COR-L47 (cell line): ENCODE measurements around the gene NSD2.

Experiments
- DNase-seq: peaks from one replicate; lab custom pipeline; 2025; lab: John Stamatoyannopoulos, UW

The NSD2 gene

DNA sequence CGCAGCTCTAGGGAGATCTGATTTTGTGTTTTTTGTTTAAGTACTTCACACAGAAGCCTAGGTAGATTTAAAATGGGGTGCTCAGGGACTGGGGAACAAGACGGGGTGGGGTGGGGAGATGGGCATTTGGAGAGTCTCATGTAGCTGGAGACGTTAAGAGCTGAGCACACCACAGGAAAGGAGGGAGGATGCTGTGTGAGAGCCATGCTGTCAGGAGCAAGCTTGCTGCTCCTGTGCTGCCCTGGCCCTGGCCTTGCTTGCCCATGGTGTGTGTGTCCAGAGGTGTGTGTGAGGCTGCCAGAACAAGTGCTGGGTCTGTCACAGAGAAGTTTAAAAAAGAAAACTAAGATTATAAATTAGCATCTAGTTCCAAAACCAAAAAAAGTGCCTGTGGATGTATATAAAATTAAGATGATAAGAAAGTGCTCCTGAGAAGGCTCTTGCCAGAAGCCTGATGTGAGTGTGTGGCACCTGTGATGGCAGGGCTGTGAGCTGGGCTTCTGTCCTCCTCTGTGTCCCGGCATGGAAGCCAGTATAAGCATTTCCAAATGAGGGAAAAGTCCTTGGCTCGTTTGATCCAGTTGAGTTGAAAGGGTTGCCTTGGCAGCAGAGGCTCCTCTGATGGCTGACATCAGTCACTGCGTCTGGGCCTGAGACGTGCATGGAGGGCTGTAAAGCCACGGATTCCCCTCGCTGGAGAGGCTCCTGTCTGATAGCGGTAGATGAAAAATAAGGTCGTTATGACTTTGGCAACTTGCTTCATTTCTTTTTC, 74.1 kb downstream of the NSD2 start:
- DNase-seq = no peak

DNA sequence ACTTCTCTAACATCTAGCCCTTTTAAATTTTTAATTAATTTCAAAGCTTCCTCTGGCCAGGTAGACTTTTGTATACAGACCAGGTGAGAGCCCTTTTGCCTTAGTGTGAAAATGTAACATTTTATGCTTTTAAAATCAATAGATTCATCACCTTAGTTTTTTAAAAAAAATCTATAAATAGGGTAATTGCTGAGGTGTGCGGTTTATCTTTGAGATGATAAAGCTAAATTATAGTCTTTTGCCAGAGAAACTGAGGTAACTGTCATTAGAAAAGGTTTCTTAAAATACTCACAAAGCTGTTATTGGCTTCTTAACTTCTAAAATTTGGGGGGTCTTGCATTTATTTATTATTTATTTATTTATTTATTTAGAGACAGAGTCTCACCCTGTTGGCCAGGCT, 74.7 kb downstream of the NSD2 start:
- no peak for DNase-seq

DNA sequence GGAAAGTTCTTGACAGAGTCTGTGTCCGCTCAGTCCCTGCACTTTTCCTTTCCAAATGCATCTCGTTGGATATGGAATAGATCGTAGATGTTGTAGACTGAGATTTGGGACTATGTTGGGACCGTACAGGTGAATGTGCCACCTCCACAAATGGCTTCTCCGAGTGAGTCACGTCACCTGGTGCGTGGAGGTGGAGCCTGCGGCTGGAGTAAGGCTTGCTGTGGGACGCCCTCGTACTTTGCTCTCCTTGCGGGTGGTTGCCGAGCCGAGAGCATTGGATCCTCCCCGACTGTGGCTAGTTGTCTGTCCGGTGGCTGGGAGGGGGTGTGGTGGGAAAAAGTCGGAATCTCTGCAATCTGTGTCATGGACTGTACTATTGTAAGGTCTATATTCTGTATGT, 77.0 kb downstream of the NSD2 start:
- DNase-seq = no peak

DNA sequence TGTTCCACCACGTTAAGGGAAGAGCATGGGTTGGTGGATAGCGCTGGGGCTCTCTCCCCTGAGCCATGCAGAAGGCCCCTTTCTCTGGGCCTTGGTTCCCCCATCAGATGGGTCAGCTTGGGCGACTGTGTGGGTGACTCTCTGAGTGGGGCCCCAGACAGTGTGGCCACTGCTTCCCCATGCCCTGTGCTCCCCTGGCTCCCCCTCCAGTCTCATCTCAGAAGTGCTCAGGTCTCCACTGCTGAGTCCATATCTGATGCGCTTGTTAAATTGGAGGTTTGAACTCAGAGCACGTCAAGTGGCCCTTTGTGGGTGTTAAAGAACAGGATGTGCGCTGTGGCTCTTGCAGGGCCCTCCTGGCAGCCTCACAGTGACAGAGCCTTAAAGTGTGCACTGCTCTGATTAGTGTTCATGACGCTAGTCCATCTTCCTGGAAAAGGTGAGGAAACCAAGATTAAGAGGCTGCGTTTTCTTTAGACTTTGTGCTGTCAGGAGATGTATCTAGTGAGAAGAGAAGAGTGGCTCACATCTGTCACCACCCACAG, 77.8 kb downstream of the NSD2 start:
- no peak for DNase-seq

DNA sequence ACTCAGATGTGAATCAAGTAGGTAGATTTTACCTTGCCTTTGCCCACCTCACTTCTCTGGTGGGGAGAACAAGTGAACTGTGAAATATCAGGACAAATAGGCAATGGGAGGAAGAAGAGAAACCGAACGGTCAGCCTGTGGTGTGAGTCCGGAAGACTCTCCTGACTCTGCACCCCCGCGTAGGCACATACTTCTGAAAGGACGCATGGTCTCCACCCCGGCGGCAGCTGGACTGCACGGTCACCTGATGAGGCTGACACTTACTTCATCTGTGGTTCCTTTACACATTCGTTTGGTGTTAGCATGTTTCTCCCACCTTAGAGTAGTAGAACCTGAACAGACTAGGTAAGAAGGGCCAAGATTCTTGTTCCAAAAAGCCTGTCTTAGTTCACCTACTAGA, 79.2 kb downstream of the NSD2 start:
- no peak for DNase-seq

DNA sequence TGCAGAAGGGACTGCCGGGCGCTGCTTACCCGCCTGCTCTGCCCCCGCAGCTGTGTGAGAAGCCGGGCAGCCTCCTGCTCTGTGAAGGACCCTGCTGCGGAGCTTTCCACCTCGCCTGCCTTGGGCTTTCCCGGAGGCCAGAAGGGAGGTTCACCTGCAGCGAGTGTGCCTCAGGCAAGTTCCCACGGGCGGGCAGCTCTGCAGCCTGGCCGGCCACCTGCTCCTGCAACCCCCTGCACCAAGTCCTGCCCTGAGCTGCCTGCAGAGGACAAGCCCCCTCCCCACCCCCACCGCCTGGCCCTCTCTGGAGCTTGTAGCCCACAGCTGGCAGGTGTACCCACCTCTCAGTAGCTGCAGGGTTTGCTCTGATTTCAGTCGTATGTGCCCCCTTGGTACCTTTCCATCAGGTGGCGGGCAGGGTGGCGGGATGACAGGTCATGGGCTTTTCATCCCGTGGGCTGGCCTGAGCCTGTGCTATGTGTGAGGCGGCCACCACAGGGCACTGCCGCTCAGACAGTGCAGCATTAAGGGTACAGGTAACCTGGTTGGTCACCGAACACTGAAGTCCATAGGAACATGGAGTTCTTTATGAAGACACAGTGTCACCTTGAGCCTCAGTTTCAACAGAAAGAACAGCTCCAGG, 81.0 kb downstream of the NSD2 start:
- DNase-seq = no peak

DNA sequence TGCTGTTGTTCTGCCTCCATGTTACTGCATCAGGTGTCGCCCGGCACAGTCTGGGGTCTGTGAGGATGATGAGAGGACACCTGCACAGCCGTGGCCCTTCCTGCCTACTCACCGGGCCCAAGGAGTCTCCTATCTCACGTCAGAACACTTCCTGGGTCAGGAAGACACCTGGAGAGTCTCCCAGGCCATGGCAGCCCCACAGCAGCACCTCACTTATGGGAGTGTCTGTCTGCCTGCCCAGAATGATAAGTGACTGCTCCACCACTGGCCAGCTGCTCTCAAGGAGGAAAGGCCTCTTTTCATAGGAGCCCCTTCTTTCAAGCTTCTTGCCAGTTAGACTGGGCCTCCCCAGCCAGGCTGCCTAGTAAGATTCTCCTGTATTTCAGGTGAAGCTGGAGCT, 81.5 kb downstream of the NSD2 start:
- DNase-seq = no peak

DNA sequence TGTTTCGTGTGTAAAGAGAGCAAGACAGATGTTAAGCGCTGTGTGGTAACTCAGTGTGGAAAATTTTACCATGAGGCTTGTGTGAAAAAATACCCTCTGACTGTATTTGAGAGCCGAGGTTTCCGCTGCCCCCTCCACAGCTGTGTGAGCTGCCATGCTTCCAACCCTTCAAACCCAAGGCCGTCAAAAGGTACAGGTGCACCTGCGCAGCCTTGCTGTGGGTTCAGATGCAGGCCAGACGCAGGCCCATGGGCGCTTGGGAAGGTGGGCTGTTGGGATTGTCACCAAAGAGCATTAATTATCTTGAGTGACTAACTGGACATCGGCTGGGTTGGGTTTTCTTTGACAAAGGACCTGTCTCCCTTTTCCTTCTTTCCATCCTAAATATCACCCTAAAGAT, 82.1 kb downstream of the NSD2 start:
- DNase-seq = no peak

DNA sequence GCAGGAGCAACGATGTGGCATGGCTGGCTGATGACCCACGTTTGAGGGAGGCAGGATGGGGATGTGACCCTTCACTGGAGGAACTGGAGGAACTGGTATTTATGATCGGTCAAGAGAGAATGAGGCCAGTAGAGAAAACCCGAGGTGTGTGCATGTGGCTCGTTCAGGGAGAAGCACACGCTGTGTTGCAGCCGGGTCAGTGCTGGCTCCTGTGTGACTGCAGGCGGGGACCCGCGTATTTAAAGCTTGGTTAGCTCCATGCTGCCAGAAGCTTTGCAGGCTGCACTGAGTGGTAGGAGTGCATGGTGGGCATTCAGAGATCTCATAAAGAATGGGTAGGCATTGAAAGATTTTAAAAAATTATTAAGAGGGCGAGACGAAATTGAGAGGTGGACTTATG, 85.4 kb downstream of the NSD2 start:
- DNase-seq = no peak

DNA sequence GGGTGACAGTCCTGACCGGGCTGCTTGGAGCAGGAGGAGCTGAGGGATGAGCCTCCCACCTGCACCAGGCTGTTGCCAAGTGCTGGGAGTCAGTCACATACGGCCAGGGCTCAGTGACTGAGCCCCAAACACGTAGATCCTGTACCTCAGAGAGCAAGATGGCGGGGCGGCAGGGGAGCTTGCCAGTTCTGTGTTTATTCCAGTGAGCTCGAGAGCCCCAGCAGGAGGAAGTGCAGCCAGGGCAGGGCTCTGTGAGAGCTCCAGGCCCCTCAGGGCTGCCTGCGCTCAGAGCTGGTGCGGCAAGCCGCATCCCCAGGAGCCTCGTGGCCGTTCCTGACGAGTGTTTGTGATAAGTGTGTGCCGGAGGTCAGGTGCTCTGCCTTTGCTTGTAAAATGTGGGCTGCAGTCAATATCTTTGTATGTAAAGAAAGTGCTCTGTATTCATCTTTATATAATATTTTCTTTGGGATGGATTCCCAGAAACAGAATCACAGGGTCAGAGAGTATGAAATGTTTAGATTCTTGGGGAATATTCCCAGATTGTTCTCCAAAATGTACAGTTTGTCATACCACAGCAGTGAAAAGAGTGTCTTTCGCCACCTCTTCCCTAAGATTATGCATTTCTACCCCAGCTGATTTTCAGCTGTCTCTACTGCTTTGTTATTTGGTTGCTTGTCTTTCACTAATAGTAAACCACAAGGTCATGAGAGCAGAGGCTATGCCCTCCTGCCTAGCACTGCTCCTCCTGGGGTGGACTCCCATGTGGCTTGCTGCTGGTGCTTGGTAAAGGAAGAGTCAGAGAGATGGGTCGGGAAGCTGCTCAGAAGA, 87.3 kb downstream of the NSD2 start:
- no peak for DNase-seq

DNA sequence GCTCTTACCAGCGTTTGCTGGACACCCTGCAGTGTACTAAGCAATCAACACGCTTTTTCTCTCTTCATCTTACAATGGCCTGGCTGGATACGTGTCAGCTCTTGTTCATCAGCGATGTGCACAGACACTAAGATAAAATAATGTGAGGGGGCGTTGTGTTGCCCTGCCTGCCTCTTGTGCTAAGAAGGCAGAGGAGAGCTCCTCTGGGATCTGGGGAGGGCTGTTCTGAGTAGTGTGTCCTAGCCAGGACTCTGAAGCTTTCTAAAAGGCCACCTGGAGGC, 87.9 kb downstream of the NSD2 start:
- no peak for DNase-seq

DNA sequence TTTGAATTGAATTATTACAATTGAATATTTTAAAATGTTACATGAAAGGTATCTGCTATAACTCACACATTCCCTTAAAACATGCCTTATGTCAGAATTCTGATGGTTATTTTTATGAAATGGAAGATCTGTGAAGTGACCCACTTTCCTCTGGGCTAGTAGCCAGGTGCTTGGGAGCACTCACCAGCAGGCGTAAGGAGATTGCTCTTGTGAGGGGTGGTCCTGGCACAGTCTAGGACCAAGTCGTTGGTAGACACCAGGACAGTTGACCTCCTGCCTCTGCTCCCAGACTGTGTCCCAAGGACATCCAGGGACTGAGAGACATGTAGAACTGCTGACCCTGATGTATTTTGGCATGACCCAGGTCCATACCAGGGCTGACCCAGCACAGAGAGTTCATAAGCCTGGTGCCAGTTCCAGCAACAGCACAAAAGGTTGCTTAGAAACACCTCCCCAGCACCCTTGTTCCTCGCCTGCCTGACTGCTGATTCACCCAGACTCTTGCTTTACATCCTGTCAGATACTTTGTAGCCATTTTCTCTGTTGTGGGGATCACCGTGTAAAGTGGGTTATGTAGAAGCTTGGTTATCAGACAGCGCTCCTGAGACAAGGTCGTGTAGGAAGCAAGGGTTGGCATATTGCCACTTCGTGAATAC, 89.1 kb downstream of the NSD2 start:
- no peak for DNase-seq

DNA sequence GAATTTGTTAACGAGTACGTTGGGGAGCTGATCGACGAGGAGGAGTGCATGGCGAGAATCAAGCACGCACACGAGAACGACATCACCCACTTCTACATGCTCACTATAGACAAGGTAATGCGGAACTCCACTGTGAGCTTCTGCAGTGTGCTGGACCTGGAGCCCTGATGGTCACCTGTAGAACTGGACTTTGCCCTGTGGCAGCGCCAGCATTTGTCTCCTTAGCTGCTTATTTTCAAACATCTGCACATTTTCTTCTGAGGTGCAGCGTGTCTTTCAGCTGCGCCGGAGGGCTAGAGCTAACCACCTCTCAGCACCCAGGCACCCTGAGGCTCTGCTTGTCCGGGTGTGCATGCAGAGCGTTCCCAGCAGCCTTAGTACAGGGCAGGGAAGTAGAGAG, 89.8 kb downstream of the NSD2 start:
- no peak for DNase-seq

DNA sequence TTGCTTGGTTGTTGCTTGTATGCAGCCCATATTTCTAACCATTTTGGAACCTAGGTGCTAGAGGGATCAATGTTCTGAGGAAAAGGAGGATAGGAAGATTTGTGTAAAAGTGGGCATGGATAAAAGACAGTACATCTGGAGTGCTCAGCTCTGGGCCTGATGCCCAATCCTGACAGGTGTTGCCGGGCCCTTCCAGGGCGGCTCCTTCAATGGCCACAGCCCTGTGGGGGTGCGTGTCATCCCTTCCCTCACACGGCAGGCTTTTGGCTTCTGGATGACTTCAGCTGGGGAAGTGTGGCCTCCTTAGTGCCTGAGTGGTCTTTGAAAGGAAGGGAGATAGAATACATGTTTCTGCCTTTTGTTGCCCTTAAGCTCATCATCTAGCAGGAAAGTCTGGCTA, 90.4 kb downstream of the NSD2 start:
- DNase-seq = no peak

DNA sequence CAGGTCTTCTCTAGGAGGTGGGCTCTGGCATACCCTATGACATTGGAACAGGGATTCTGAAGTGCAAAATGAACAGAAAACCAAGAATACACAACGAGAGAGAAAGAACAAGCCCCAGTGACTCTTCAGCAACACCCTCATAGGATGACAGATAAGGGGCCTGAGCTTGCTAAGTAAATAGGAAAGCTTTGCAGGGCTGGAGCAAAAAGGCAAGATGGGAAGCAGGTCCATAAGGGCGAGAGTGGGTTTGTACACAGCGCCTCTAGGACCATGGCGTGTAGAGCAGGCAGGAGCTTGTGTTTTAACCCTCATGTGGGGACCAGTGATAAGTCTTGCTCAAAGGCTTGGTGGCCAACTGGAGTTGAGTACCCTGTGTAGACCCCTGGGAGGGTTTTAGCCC, 91.8 kb downstream of the NSD2 start:
- DNase-seq = no peak

DNA sequence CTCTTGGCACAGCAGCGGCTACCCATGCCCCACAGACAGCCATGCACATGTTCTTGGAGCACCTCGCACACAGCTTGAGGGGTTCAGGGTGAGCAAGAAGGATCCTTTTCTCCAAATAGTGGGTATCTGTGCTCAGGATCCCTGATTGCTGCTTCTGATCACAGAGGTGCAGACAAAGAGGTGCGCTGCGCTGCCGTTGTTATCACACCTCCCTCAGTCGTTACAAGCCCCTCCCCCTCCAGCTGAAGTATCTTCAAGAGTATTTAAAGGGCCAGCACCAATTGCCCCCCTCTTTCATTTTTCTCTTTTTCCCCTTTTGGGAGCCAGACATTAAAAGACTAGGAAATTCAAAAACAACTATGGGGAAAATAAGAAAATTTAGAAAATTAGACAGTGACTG, 93.2 kb downstream of the NSD2 start:
- no peak for DNase-seq

DNA sequence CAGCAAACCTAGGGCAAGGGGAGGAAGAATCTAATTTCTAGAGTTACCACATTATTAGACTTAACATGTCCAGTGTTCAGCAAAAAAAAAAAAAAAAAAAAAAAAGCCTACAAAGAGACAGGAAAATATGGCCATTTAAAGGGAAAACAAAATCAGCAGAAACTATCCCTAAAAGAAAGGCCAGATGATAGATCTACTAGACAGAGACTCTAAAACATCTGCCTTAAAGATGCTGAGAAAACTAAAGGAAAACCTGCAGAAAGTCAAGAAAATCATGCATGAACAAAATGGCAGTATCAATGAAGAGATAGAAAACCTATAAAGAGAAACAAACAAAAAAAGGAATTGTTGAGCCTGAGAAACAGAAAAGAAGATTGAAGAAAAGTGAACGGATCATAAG, 93.8 kb downstream of the NSD2 start:
- DNase-seq = no peak

DNA sequence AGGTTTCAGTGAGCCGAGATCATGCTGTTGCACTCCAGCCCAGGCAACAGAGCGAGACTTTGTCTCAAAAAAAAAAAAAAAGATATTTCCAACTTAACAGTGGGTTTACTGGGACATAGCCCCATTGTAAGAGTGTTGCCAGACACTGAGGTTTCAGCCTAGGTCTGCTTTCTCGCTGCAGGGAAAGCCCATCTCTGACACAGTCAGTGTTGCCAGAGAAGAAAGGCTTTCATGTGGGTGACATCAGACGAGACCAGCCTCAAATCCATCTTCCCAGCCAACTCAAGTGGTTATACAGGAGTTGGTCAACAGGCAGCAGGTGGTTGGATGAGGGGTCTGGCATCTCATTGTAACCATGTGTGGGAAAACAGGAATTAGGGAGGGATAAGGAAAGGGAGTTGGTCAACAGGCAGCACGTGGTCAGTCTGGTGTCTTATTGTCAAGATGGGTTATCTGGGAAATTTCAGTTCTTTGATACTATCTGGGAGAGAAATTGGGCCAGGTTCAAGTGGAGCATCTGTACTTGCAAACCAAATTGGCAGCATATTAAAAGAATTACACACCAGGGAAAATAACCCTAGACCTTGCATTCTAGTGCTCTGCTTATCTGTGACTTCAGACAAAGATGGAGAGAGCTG, 96.4 kb downstream of the NSD2 start:
- no peak for DNase-seq

DNA sequence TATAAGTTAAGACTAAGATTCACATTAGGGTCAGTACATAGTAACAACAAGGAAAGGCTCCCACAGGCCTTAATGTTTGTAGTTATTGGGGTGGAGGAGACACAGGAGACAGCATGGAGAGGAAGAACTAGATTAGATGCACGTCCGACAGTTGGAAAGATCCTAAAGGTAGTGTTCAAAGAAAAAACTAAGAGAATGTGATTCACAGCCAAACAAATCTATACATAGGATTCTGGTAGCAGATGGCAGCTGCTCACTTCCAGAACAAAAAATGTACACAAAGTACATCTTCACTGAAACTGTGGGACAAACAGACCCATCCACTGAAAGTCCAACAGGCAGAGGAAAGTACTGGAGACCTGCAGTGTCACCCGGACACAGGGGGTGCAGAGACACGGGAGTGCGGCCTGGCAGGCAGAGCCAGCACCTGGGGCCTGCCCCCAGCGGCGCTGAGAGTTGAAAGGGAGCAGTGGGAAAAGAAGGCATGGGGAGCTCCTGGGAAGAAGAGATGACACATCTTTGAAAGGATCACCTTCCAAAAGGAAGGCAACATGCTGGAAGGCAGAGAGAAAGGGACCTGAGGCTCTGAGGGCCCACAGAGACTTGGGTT, 97.6 kb downstream of the NSD2 start:
- DNase-seq = no peak

DNA sequence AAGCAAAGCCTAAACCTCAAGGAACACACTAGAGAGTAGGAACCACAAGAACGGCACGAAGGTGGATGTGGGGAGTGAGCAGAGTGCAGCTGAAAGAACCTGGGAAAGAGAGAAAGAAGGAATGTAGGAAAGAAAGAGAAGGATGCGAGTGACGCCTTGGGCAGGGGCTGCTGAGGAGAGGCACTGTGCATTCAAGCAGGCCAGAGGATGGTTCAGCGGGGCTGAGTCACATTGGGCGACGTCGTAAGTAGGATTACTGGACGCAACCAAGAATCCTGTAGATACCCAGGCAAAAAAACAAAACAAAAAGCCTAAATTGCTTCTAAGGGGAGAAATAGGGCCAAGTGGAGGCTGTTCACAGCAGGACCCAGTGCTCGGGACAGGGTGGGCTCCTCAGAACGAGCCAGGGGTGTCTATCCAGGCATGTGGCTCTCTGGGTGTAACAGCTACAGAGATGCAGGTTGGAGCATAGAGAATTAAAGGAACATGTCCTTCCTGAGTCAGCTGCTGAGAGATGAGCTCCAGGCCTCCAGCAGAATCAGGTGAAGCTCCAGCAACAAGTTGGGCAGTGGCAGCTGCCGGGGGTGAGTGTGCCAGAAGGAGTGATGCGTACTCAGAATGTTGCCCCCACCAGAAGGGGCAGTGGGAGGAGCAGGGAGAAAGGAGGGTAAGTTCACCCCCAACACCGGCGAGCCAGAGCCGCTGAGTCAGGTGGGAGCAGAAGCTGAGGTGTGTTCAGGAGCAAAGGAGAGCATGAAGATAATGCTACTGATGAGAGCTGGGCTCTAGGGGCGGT, 98.9 kb downstream of the NSD2 start:
- DNase-seq = no peak

DNA sequence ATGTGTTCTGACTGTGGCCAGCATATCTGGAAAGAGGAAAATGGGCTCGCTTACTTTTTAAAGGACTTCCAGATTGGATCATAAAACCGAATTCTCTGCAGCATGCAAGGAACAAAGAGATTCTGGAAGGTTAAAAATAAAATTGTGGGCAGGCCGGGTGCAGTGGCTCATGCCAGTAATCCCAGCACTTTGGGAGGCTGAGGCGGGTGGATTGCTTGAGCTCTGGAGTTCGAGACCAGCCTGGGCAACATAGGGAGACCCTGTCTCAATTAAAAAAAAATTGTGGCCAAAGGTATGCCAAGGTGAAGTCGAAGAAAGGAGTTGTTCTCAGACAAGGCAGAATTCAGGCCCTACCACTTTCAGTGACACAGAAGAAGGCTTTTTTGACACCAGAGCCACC, 99.7 kb downstream of the NSD2 start:
- no peak for DNase-seq
